NCI-H345 treated with DMSO at 0.1 percent for 48 hours (cell line): ENCODE results near the gene ACP7.
"Not testable (repeated sequence)": the region's sequence is repeated elsewhere in the genome, so short reads cannot be mapped to it uniquely, and the experiment has no call there.

Source experiments
- DNase-seq: peaks from one replicate; lab custom pipeline; 2025; ENCODE audit not compliant: unreplicated experiment; lab: John Stamatoyannopoulos, UW

Gene ACP7

DNA sequence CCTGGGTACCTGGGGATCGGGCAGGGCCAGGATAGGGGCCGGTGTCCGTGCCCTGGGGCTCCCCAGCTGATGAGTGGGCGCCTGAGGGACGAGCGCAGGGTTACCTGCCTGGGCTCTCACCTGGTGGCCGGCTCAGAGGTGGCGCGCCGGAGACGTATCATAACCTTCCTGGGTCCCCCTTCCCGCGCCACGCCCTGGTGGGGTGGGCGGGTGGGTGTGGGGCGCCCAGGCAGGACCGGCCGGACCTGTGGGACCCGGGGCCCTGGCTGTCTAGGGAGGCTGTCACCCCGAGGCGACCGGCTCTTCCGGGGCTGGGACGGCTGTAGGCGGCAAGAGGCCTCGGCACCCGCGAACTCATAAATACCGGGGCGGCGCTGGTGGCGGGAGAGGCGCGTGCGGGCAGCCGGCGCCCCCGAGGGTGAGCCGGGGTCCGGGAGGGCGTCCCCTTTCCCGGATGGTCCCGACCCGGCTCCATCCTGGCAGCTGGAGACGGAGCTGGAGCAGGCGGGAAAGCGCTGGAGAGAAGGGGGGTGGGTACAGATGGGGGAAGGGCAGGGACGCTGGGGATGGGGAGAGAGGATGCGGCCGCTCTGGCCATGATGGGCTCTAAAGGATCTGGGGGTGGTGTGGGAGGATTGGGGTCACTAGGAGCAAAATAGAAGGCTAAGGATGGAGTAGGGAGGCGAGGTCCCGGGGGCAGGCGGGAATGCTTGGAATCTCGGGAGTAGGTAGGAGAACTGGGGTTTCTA is at the start of gene ACP7:
Gene ACP7, plus strand, starts transcription at position 386 of the 749 bp plus-strand sequence. CDS start 902 bp downstream, outside the sequence.
- DNase-seq, result no peak

GRCh38 chr19:39036581-39036980 is 47.6 kb upstream of the ACP7 start:
- DNase-seq, result no peak

DNA sequence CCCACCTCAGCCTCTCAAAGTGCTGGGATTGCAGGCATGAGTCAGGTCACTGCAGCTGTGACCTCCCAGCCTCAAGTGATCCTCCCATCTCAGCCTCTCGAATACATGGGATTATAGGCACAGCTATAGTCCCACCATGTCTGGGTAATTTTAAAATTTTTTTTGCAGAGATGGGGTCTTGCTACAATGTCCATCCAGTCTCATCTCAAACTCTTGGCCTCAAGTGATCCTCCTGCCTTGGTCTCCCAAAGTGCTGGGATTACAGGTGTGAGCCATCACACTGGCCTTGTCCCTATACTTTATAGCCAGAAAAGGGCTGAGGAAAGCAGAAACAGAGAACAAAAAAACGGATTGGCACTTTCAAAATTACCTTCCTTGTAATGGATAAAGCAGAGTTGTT is 47.0 kb upstream of the ACP7 start:
- no peak for DNase-seq

DNA sequence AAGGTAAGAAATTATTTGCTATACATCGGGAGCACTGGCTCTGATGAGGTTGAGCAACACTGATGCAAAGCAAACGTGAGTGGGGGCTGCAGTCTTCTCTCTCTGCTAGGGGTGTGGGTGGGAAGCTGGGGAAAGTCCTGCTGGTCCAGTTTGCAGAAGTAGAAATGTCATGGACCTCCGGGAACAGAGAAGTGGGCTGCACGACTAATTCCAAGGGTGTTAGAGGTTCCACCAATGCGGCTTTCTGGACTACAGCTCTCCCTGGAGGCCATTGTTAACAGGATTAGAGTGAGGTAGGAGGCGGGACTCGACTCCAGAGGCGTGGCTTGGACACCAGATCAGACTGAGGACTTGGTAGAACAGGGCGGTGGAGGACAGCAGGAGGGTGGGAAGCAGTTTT is 46.1 kb upstream of the ACP7 start:
- no peak for DNase-seq

- no peak for DNase-seq
Measured at GRCh38 chr19:39045506-39045905, 38.7 kb upstream of the ACP7 start.

- no peak for DNase-seq
Measured at GRCh38 chr19:39046037-39046821, 37.9 kb upstream of the ACP7 start.

- no peak for DNase-seq
Measured at GRCh38 chr19:39047073-39047472, 37.1 kb upstream of the ACP7 start.

GRCh38 chr19:39052243-39052746 is 31.9 kb upstream of the ACP7 start:
- DNase-seq, result peak; percentile 23

- no peak for DNase-seq
Measured at GRCh38 chr19:39052846-39053245, 31.3 kb upstream of the ACP7 start.

GRCh38 chr19:39053276-39054090 is 30.7 kb upstream of the ACP7 start:
- DNase-seq, result no peak

GRCh38 chr19:39054091-39054470 is 30.1 kb upstream of the ACP7 start:
- DNase-seq, result no peak

- no peak for DNase-seq
Measured at GRCh38 chr19:39057615-39058014, 26.6 kb upstream of the ACP7 start.

DNA sequence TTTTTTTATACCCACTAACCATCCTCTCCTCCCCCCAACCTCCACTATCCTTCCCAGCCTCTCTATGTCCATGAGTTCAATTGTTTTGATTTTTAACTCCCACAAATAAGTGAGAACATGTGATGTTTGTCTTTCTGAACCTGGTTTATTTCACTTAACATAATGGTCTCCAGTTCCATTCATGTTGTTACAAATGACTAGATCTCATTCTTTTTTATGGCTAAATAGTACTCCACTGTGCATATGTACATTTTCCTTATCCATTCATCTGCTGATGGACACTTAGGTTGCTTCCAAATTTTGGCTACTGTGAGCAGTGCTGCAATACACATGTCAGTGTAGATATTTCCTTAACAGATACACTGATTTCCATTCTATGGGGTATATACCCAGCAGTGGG is 24.9 kb upstream of the ACP7 start:
- no peak for DNase-seq

GRCh38 chr19:39060171-39060570 is 24.0 kb upstream of the ACP7 start:
- DNase-seq, result no peak

DNA sequence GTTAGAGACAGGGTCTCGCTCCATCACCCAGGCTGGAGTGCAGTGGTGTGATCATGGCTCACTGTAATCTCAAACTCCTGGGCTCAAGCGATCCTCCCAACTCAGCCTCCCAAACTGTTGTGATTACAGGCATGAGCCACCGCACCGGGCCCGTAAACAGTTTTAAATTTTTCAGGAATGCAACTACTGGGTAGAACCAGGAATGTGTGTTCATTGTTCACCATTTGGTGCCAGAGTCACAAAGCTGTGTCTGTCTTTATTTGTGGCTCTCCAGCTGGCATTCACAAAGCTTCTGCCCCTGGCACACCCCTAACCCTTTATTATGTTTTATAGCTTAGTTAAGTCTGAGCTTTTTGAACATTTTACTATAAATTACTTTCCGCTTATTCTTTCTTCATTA is 19.8 kb upstream of the ACP7 start:
- no peak for DNase-seq

DNA sequence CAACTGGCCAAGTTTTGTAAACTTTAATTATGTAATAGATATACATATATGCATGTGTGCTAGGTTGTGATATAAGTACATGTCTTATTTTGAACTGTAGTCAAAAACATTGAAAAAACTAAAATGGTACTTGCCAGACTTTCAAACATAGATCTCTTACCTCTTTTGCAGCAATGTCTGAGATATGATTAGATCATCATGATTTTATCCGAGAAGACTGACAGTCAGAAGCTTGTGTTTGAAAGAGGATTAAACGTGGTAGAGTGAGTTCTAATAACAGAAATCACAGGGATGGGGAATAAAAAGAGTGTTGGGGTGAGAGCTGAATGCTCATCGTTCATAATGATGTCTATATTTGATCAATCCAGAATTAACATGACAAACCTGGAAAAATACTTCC is 18.2 kb upstream of the ACP7 start:
- no peak for DNase-seq

DNA sequence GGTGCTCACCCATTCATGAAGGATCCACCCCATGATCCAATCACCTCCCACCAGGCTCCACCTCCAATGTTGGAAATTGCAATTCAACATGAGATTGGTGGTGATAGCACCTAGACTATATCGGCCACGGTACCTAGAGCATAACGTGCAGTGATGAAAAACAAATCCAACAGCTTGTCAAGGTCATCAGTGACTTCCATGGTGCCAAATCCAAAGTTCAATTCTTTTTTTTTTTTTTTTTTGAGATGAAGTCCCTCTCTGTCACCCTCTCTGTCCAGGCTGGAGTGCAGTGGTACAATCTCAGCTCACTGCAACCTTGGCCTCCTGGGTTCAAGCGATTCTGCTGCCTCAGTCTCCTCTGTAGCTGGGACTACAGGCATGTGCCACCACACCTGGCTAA is 17.1 kb upstream of the ACP7 start:
- no peak for DNase-seq

DNA sequence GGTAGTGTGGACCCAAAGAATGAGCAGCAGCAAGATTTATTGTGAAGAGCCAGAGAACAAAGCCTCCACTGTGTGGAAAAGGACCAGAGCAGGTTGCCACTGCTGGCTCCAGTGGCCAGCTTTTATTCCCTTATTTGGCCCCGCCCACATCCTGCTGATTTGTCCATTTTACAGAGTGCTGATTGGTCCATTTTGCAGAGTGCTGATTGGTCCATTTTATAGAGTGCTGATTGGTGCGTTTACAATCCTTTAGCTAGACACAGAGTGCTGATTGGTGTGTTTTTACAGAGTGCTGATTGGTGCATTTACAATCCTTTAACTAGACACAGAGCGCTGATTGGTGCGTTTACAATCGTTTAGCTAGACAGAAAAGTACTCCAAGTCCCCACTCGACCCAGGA is 15.9 kb upstream of the ACP7 start:
- not testable (repeated sequence) for DNase-seq

DNA sequence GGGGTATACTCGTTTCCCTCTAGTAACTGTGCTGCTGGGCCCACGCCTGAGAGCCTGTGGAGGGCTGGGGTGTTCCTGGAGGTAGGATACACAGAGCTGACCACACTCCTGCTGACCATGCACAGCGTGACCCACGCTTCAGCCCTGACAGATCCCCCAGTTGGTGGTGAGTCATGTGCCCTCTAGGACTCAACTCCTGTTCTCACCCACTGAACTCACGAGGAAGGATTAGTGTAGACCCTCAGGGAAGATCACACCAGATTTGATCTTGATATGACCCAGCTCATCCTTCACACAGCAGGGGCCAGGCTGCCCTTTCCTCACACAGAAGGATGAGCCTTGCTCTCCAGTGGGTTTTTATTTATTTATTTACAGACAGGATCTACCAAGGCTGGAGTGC is 13.3 kb upstream of the ACP7 start:
- no peak for DNase-seq

DNA sequence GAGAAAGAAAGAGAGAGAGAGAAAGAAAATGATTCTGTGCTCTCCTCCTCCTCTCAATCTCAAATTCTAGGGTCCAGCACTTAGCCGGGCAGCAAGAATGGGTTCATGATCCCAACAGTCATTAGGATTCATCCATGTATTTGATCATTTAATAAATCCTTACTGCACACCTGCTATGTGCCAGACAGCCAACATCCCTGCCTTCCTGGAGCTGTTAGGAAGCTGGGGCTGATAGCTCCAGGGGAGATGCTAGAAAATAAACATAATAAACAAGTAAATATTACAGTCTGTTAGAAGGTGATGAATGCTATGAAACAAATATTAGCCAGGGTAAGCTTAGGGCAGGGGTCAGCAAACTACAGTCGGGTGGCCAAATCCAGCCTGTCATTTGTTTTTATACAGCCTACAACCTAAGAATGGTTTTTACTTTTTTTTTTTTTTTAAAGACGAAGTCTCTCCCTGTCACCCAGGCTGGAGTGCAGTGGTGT is 9.9 kb upstream of the ACP7 start:
- DNase-seq, result no peak

- no peak for DNase-seq
Measured at GRCh38 chr19:39074942-39075341, 9.2 kb upstream of the ACP7 start.
